Measurements from ENCODE around the gene CHCHD3.

Gene CHCHD3

GRCh38 chr7:132797152-132797551 lies 284.7 kb downstream of the CHCHD3 start:
- TF ChIP-seq, protein P1, sequence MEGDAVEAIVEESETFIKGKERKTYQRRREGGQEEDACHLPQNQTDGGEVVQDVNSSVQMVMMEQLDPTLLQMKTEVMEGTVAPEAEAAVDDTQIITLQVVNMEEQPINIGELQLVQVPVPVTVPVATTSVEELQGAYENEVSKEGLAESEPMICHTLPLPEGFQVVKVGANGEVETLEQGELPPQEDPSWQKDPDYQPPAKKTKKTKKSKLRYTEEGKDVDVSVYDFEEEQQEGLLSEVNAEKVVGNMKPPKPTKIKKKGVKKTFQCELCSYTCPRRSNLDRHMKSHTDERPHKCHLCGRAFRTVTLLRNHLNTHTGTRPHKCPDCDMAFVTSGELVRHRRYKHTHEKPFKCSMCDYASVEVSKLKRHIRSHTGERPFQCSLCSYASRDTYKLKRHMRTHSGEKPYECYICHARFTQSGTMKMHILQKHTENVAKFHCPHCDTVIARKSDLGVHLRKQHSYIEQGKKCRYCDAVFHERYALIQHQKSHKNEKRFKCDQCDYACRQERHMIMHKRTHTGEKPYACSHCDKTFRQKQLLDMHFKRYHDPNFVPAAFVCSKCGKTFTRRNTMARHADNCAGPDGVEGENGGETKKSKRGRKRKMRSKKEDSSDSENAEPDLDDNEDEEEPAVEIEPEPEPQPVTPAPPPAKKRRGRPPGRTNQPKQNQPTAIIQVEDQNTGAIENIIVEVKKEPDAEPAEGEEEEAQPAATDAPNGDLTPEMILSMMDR (conservative IDR thresholded peaks at IDR 0.05; ENCODE audit: low read depth, low read length) = no peak

DNA sequence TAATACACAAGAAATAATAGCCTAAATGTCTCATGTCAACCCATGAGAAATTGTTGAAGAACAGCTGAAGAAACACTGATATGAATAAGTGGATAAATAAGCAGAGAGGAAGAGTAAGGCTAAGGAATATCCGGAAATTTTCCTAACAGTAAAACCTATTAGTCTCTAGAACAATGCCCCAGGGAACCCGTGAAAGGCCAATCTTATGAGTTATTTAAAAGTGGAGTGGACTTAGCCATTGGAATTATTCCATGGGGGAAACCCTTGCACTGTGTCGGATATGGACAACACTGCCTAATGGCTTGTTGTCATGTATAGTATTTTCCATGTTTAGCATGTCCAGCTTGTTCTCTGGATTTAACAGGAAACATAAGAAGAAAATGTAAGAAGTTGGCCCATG lies 288.4 kb downstream of the CHCHD3 start:
- no peak for DNase-seq (ENCODE audit: low read depth)
- no peak overlapping the region for H3K4me3 ChIP-seq (ENCODE audit: low read length)
- TF ChIP-seq, protein P1 (conservative IDR thresholded peaks at IDR 0.05; ENCODE audit: low read depth, low read length) = no peak

More at GRCh38 chr7:132797152-132797551, 284.7 kb downstream of the CHCHD3 start:
- no peak for DNase-seq (ENCODE audit: low read depth)
- H3K4me3 ChIP-seq (ENCODE audit: low read length) = no peak overlapping the region

DNA sequence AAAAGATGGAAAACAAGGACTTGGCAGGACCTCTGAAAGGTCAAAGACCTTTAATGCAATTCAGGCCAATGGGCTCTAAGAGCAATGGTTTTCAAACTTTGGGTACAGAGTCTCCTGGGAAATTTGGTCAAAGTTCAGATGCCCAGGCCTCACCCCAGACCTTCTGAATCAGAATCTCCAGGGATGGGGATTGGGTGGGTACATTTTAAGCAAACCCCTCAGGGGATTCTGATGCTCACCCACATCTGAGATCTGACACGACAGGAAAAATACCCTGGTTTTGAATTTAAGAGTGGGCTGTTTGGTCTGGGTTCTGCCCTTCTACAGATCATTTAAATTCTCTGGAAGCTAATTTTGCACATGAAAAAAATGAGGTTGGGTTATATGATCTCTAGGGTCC lies 290.9 kb downstream of the CHCHD3 start:
- no peak for DNase-seq (ENCODE audit: low read depth)
- H3K4me3 ChIP-seq (ENCODE audit: low read length) = no peak overlapping the region
- TF ChIP-seq, protein P1 (conservative IDR thresholded peaks at IDR 0.05; ENCODE audit: low read depth, low read length) = no peak

GRCh38 chr7:132790104-132790503 lies 291.8 kb downstream of the CHCHD3 start:
- H3K4me3 ChIP-seq (ENCODE audit: low read length) = no peak overlapping the region
- no peak for DNase-seq (ENCODE audit: low read depth)
- TF ChIP-seq, protein P1 (conservative IDR thresholded peaks at IDR 0.05; ENCODE audit: low read depth, low read length) = no peak

- DNase-seq (ENCODE audit: low read depth) = no peak
- no peak overlapping the region for H3K4me3 ChIP-seq (ENCODE audit: low read length)
- TF ChIP-seq, protein P1 (conservative IDR thresholded peaks at IDR 0.05; ENCODE audit: low read depth, low read length) = no peak
Measured at GRCh38 chr7:132789281-132789680, 292.6 kb downstream of the CHCHD3 start.

- no peak for DNase-seq (ENCODE audit: low read depth)
- H3K4me3 ChIP-seq (ENCODE audit: low read length) = no peak overlapping the region
- TF ChIP-seq, protein P1 (conservative IDR thresholded peaks at IDR 0.05; ENCODE audit: low read depth, low read length) = no peak
Measured at GRCh38 chr7:132785870-132786269, 296.0 kb downstream of the CHCHD3 start.

GRCh38 chr7:132784406-132784805 lies 297.5 kb downstream of the CHCHD3 start:
- no peak for DNase-seq (ENCODE audit: low read depth)
- TF ChIP-seq, protein P1 (conservative IDR thresholded peaks at IDR 0.05; ENCODE audit: low read depth, low read length) = no peak
- no peak overlapping the region for H3K4me3 ChIP-seq (ENCODE audit: low read length)
